Breast epithelium (tissue), 4 donors: ENCODE results near the gene INTS4. TPM values are rescaled to one million over a fixed set of nuclear protein-coding genes. Genes with fewer than 3 reads are reported as not detected.
"Not testable (repeated sequence)": the region's sequence is repeated elsewhere in the genome, so short reads cannot be mapped to it uniquely, and the experiment has no call there.

Experiments
- DNase-seq, 2 donors: peaks; one replicate each; pipeline ENCODE4 v3.0.0-alpha.2; 2019; ENCODE audit warnings: low spot score in 2 of 2
- H3K27ac ChIP-seq, 2 donors: fragments of 200-600 bp; sonication (generic) in 1 of 2; one replicate each; pipeline ENCODE4 v1.5.1; 2016 to 2019; ENCODE audit warnings: mild to moderate bottlenecking in 1 of 2
- H3K27me3 ChIP-seq, 2 donors: fragments of 200-600 bp; sonication (generic) in 1 of 2; one replicate each; pipeline versions ENCODE4 v1.5.1 to v1.6.0; 2017 to 2019; ENCODE audit warnings: control low read depth in 1 of 2, mild to moderate bottlenecking in 1 of 2
- H3K36me3 ChIP-seq: fragments of 200-600 bp; one replicate; pipeline ENCODE4 v1.5.1; 2019
- H3K4me1 ChIP-seq, 2 donors: fragments of 200-600 bp; sonication (generic); one replicate each; pipeline ENCODE4 v1.5.1; 2016 to 2019; ENCODE audit warnings: control low read depth in 1 of 2
- H3K4me3 ChIP-seq, 3 donors: fragments of 200-600 bp; sonication (generic); 1 replicate in 2 of 3; 2 replicates in 1 of 3; pipeline ENCODE4 v1.5.1; 2016 to 2019; ENCODE audit warnings: mild to moderate bottlenecking in 3 of 3, moderate library complexity in 2 of 3
- H3K9me3 ChIP-seq, 2 donors: fragments of 200-600 bp; sonication (generic) in 1 of 2; one replicate each; pipeline ENCODE4 v1.5.1; 2016 to 2019; ENCODE audit warnings: control low read depth in 1 of 2
- CTCF ChIP-seq, 3 donors: fragments of 450-650 bp; IDR thresholded peaks; one replicate each; pipeline ENCODE4 v1.5.1; 2016 to 2017; ENCODE audit warnings: antibody characterized with exemption in 3 of 3, mild to moderate bottlenecking in 3 of 3, moderate library complexity in 3 of 3
- POLR2A ChIP-seq: fragments of 450-650 bp; IDR thresholded peaks from one replicate; pipeline ENCODE4 v1.6.1; 2016; ENCODE audit warnings: antibody characterized with exemption, mild to moderate bottlenecking, moderate library complexity
- POLR2AphosphoS5 ChIP-seq, 3 donors: sonication (generic); formaldehyde crosslinking; IDR thresholded peaks; one replicate each; pipeline ENCODE4 v1.6.1; 2017; ENCODE audit warnings: antibody characterized with exemption in 3 of 3
- intact Hi-C: fragments of 100-400 bp; cut with DNase I; formaldehyde crosslinking; loops from one replicate; pipeline ENCODE4 v1.15.1; 2023; ENCODE audit warnings: low total_unique reads
- total RNA-seq, 3 donors: library from RNA; depleted of rRNA; stranded (reverse); fragments of >200 nt; gene quantifications; one replicate each; pipeline ENCODE4 v1.1.0, GENCODE V29; 2016

Gene INTS4
- total RNA-seq, 3 donors from 2014 or later, result 34.6 to 58.4 (median 47.5) TPM

- intact Hi-C loops, result no loop called here
- Histone ChIP-seq H3K9me3 (no peaks in the 10 kb centered on the region), H3K4me1 (no peaks in the 10 kb centered on the region), H3K27me3 (no peaks in the 10 kb centered on the region), H3K27ac (no peak overlapping the region), H3K36me3 (peaks cover 4% of the 10 kb centered on the region), H3K4me3 (no peak overlapping the region)
- no peak for TF ChIP-seq POLR2AphosphoS5 (IDR thresholded peaks at IDR 0.05)
- TF ChIP-seq POLR2A, result no peak
- no peak for DNase-seq
Measured at GRCh38 chr11:77871855-77872254, 122.6 kb downstream of the INTS4 start.

DNA sequence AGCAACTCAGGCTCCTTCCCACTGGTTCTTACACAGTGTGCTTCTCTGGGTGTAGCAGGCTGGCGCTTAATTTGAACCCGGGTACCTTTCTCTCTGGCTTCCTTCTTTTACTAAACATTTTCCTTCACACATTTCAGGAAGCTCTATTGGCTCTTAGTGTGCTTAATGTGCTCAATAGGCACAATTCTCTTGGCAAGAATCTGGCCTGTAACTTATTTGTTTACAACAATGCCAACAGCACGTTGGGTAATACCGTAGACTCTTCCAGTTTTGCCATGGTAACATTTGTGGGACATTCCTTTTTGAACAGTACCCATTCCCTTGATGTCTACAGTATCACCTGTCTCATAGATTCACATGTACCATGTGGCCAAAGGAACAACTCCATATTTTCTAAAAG, 125.7 kb downstream of the INTS4 start:
- no peaks in the 10 kb centered on the region for H3K27me3 ChIP-seq
- no peak for TF ChIP-seq POLR2AphosphoS5 (IDR thresholded peaks at IDR 0.05)
- no peak for TF ChIP-seq CTCF (IDR thresholded peaks at IDR 0.05)
- no peak for TF ChIP-seq POLR2A
- H3K9me3 ChIP-seq, result no peaks in the 10 kb centered on the region
- intact Hi-C loops, result no loop called here
- no peaks in the 10 kb centered on the region for H3K4me1 ChIP-seq
- no peak for DNase-seq
- peaks cover 4% of the 10 kb centered on the region for H3K36me3 ChIP-seq
- H3K27ac ChIP-seq, result no peak overlapping the region
- H3K4me3 ChIP-seq, result no peak overlapping the region

GRCh38 chr11:77866336-77866735, 128.1 kb downstream of the INTS4 start:
- DNase-seq, result no peak
- Histone ChIP-seq H3K36me3 (peaks cover 4% of the 10 kb centered on the region), H3K9me3 (no peaks in the 10 kb centered on the region), H3K4me1 (no peaks in the 10 kb centered on the region), H3K4me3 (no peak overlapping the region), H3K27ac (no peak overlapping the region), H3K27me3 (no peaks in the 10 kb centered on the region)
- intact Hi-C loops, result no loop called here
- TF ChIP-seq CTCF (IDR thresholded peaks at IDR 0.05) (no peak), POLR2AphosphoS5 (IDR thresholded peaks at IDR 0.05) (no peak), POLR2A (no peak)

GRCh38 chr11:77865805-77866204, 128.7 kb downstream of the INTS4 start:
- Histone ChIP-seq H3K9me3 (no peaks in the 10 kb centered on the region), H3K27ac (no peak overlapping the region), H3K4me1 (no peaks in the 10 kb centered on the region), H3K4me3 (no peak overlapping the region), H3K27me3 (no peaks in the 10 kb centered on the region), H3K36me3 (peaks cover 4% of the 10 kb centered on the region)
- no peak for DNase-seq
- intact Hi-C loops, result no loop called here
- TF ChIP-seq POLR2A (no peak), POLR2AphosphoS5 (IDR thresholded peaks at IDR 0.05) (no peak), CTCF (IDR thresholded peaks at IDR 0.05) (no peak)

GRCh38 chr11:77861444-77861843, 133.0 kb downstream of the INTS4 start:
- not testable (repeated sequence) for H3K36me3 ChIP-seq

GRCh38 chr11:77857906-77858457, 136.5 kb downstream of the INTS4 start:
- H3K27ac ChIP-seq, H3K36me3 ChIP-seq, DNase-seq, H3K4me3 ChIP-seq, intact Hi-C loops, H3K27me3 ChIP-seq, H3K4me1 ChIP-seq: not testable (repeated sequence)
- H3K9me3 ChIP-seq, result peaks cover 12 to 13% of the 10 kb centered on the region in 2 donors

More at GRCh38 chr11:77861444-77861843, 133.0 kb downstream of the INTS4 start:
- intact Hi-C loops, H3K27ac ChIP-seq, DNase-seq, H3K27me3 ChIP-seq, H3K4me3 ChIP-seq, H3K9me3 ChIP-seq, H3K4me1 ChIP-seq: not testable (repeated sequence)

- peaks cover 12 to 13% of the 10 kb centered on the region in 2 donors for H3K9me3 ChIP-seq
- no peaks in the 10 kb centered on the region for H3K36me3 ChIP-seq
- TF ChIP-seq CTCF (IDR thresholded peaks at IDR 0.05), result no peak
- TF ChIP-seq POLR2A, result no peak
- TF ChIP-seq POLR2AphosphoS5 (IDR thresholded peaks at IDR 0.05), result no peak
- no peak overlapping the region for H3K27ac ChIP-seq
- DNase-seq, result no peak
- no peak overlapping the region for H3K4me3 ChIP-seq
- intact Hi-C loops, result no loop called here
- no peaks in the 10 kb centered on the region for H3K27me3 ChIP-seq
- no peaks in the 10 kb centered on the region for H3K4me1 ChIP-seq
Measured at GRCh38 chr11:77854838-77855237, 139.6 kb downstream of the INTS4 start.
